GM23248 (cell line): Measurements from ENCODE around the gene HCFC1R1.

ENCODE experiments used
- EZH2 ChIP-seq: fragments of 200-600 bp; sonication (generic); IDR thresholded peaks from 2 replicates; pipeline ENCODE4 v1.6.1; 2018; ENCODE audit warnings: antibody characterized with exemption, mild to moderate bottlenecking; ENCODE audit not compliant: insufficient read depth, poor library complexity, severe bottlenecking
- EZH2phosphoT487 ChIP-seq: fragments of 200-600 bp; sonication (generic); IDR thresholded peaks from 2 replicates; pipeline ENCODE4 v1.6.1; 2018; ENCODE audit warnings: antibody characterized with exemption, moderate library complexity, mild to moderate bottlenecking, low read depth; ENCODE audit not compliant: insufficient read depth

DNA sequence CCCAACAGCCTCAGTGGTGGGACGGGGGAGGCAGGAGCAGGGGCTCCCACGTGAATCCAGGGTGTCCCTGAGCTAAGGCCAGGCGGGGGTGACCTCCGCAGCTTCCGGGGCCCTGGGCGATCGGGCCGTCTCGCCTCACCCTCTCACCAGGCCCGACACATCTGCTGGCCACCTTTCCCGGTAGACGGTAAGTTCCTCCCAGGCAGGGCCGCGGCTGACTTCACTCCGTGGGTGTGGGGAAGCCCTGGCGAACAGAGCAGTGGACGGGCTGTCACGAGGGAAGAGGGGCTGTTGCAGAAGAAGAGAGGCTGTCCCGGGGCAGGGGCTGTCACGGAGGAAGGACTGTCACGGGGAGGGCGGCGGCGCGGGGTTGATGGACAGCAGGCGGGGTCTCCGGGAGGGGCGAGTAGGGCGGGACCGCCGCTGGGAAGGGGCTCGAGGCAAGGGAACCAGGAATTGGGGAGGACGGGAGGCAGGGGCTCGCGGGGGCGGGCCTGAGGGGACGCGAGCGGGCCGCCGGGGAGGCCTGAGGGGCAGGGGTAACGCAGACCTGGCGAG is 44.0 kb downstream of the HCFC1R1 start:
- TF ChIP-seq EZH2: no peak
- no peak for TF ChIP-seq EZH2phosphoT487
